IPS-20b (cell line): Measurements from ENCODE around the gene GSG1L.

ENCODE experiments used
- H3K27ac ChIP-seq: one replicate; pipeline ENCODE4 v1.5.1; 2013; ENCODE audit warnings: low read length
- H3K27me3 ChIP-seq: 2 replicates; pipeline ENCODE4 v1.6.1; 2013; ENCODE audit warnings: mild to moderate bottlenecking, low read length, inconsistent platforms; ENCODE audit not compliant: insufficient read depth
- H3K36me3 ChIP-seq: 2 replicates; pipeline ENCODE4 v1.6.1; 2013; ENCODE audit warnings: low read depth, mild to moderate bottlenecking, inconsistent platforms, low read length, moderate library complexity; ENCODE audit not compliant: insufficient read depth
- H3K4me1 ChIP-seq: 2 replicates; pipeline ENCODE4 v1.6.1; 2013; ENCODE audit warnings: mild to moderate bottlenecking, control low read depth, inconsistent platforms, low read length, moderate library complexity; ENCODE audit not compliant: insufficient read depth
- H3K4me3 ChIP-seq: 2 replicates; pipeline ENCODE4 v1.5.1; 2013; ENCODE audit warnings: mild to moderate bottlenecking, low read length, inconsistent platforms
- H3K9ac ChIP-seq: 2 replicates; pipeline ENCODE4 v1.6.1; 2013; ENCODE audit warnings: low read depth, mild to moderate bottlenecking, inconsistent platforms, low read length, moderate library complexity
- H3K9me3 ChIP-seq: 2 replicates; pipeline ENCODE4 v1.6.1; 2013; ENCODE audit warnings: mild to moderate bottlenecking, low read depth, low read length, inconsistent platforms; ENCODE audit not compliant: insufficient read depth

Gene GSG1L

DNA sequence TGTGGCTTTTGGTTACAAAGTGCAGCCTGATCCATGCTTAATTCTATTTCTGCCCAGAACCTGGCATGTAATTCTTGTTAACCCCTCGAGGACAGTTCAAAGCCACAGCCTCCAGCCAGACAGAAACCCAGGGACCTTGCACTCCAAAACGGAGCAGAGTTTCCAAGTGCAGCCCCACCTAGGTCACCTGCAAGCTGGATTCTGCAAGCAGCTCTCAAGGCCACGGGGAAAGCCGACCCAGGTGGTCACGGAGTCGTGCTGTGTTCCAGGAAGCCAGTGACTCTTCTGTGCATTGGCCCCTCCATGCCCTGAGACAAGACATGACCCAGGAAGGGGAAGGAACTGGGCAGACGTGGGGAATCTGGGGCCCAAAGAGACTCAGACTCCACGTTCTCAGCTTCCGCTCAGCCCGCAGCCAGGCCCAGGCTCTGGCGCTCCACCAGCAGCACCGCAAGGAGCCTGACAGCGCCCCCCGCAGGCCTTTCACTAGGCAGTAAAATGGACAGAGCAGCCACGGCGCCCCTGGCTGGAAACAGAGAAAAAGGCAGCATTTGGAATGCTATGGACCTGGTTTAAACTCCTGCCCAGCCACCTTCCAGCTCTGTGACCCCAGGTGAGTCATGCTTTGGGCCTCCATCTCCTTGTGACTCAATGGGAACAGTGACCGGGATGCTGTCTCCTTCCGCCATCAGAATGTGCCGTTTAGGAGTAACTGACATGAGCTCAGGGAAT is 27.3 kb upstream of the GSG1L start:
- Histone ChIP-seq H3K4me3 (no peak overlapping the region), H3K36me3 (peaks cover 1% of the 10 kb centered on the region; the same call in 1 of the 2 replicates), H3K9me3 (no peaks in the 10 kb centered on the region), H3K4me1 (peaks cover 18% of the 10 kb centered on the region), H3K27me3 (no peaks in the 10 kb centered on the region), H3K27ac (no peak overlapping the region), H3K9ac (no peak overlapping the region)

DNA sequence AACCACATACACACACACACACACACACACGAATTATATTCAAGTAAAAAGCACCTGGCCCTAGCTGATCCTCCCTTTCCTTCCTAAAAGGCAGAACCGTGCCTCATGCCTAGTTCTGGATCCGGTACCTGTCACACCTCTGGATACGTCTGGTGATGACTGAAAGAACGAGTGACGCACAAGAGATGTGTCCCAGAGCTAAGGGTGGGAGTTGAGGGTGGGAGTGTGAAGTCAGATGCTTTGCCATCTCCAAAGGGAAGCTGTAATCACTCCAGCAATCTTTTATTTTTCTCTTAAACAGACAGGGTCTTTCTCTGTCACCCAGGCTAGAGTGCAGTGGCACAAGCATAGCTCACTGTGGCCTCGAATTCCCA is 26.5 kb upstream of the GSG1L start:
- Histone ChIP-seq H3K27ac (no peak overlapping the region), H3K9me3 (no peaks in the 10 kb centered on the region), H3K4me3 (no peak overlapping the region), H3K36me3 (no peaks in the 10 kb centered on the region), H3K4me1 (peaks cover 18% of the 10 kb centered on the region), H3K27me3 (no peaks in the 10 kb centered on the region), H3K9ac (no peak overlapping the region)

DNA sequence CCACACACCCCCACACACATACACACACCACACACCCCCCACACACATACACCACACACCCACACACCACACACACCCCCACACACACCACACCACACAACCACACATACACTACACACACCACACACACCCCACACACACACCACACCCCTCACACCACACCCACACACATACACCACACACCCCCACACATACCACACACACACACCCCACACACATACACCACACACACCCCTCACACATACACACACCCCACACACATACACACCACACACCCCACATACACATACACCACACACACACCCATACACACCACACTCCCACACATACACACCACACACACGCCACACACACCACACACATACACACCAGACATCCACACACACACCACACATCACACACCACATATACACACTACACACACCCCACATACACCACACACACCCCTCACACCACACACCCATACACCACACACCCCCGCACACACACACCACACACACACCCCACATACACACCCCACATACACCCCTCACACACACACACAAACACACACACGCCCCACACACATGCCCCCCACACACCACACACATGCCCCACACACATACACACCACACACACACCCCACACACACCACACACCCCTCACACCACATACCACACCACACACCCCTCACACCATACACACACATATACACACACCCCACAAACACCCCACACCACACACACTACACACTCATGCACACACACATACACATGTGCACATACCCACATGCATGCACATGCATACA is 25.9 kb upstream of the GSG1L start:
- peaks cover 18% of the 10 kb centered on the region for H3K4me1 ChIP-seq
- no peak overlapping the region for H3K27ac ChIP-seq
- no peak overlapping the region for H3K4me3 ChIP-seq
- H3K9me3 ChIP-seq: no peaks in the 10 kb centered on the region
- no peak overlapping the region for H3K9ac ChIP-seq
- no peaks in the 10 kb centered on the region for H3K27me3 ChIP-seq
- no peaks in the 10 kb centered on the region for H3K36me3 ChIP-seq

DNA sequence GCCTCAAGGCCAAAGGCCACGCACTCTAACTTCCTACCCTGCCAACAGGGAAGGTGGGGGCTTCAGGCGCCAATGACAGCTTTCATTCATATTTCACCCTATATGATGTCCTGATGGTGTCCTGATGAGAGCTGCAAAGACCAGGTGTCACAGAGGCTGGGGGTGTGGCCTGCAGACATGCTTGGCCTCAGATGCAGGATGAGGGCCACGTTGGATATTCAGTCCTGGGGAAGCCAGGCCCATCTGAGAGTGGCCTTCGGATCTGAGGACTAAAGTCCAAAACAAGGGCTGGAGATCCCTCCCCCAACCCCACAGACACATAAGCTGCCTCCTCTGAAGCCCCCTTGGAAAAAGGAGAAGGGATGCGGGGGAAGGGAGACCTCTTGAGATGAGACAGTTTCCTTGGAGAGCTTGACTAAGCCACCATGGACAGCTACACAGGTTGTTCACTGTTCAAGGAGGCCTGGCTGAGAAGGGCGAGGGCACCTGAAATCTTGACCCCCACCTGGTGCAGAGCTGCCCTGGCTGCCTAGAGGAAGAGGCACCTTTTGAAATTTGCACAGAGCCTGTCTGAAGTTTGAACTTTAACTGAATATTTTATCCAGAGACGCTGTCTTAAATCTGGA is 24.3 kb upstream of the GSG1L start:
- Histone ChIP-seq H3K4me3 (no peak overlapping the region), H3K27me3 (no peaks in the 10 kb centered on the region), H3K27ac (no peak overlapping the region), H3K9ac (no peak overlapping the region), H3K36me3 (no peaks in the 10 kb centered on the region), H3K4me1 (peaks cover 8% of the 10 kb centered on the region), H3K9me3 (no peaks in the 10 kb centered on the region)

DNA sequence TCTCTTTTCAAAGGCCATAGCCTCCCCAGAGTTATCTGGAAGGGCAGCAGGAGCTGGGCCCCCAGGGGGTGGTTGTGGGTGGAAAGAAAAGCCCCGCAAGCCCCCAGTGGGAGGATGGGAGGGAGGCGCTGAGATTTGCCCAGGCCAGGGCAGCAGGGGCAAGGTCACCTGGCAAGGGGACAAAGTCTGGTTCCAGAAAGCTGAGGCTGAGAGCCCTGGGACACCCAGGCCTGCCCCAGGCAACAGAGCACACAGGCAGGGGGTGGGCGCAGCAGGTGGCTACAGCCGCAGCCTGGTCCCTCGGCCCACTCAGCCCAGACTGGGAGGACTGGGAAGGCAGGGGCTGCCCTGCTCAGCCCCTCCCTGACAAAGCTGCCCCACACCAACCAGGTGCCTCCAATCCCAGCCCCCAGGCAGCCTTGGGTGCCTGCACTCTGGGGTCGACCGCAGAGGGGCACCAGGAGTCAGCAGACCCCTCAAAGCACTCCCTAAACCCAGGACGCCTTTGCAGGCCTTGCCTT is 23.7 kb upstream of the GSG1L start:
- H3K4me1 ChIP-seq: peaks cover 8% of the 10 kb centered on the region; the same call in 1 of the 2 replicates
- no peak overlapping the region for H3K27ac ChIP-seq
- no peaks in the 10 kb centered on the region for H3K27me3 ChIP-seq
- H3K36me3 ChIP-seq: no peaks in the 10 kb centered on the region
- H3K9ac ChIP-seq: no peak overlapping the region
- H3K4me3 ChIP-seq: no peak overlapping the region
- no peaks in the 10 kb centered on the region for H3K9me3 ChIP-seq

DNA sequence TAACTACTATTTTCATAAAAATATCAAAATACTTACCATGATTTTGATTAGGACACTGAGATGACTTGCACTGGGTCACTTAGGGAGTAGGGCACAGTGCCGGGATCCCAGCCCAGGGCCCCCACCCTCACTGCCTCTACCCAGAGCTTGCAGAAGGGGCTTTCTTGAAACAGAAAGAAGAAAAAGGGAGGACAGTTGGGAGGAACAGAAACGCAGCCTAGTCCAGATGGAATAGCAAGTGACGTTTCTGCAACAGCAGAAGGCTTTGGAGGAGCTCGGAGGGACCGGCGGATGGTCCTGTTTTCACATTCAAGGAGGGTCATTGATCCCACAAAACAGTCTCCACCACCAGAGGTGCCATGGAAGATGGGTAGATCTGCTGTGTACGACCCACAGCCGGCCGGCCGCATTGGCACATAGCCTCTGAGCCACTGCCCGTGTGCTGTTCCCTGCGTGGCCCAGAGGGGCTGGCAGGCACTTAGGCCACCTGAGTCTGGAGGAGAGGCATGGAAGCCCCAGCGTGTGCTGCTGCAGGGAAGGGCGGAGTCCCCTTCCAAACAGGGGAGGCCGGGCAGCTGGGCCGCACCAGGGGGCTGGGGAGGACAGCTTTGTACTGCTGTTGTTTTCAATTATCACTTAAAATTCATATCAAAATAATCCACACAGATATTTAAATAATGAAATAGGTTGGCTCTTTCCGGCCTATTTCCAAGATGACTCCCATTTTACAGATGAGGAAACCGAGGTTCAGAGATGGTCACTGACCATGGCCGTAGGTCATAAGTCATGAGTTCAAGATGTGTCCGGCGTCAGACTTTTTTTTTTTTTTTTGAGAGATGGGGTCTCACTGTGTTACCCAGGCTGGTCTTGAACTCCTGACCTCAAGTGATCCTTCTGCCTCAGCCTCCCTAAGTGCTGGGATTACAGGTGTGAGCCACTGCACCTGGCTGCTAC is 22.9 kb upstream of the GSG1L start:
- H3K36me3 ChIP-seq: no peaks in the 10 kb centered on the region
- H3K27ac ChIP-seq: no peak overlapping the region
- no peaks in the 10 kb centered on the region for H3K27me3 ChIP-seq
- no peaks in the 10 kb centered on the region for H3K9me3 ChIP-seq
- no peak overlapping the region for H3K4me3 ChIP-seq
- 0 out of 2 replicates have a peak, but pooled peaks cover 2% of the 10 kb centered on the region for H3K4me1 ChIP-seq
- no peak overlapping the region for H3K9ac ChIP-seq

DNA sequence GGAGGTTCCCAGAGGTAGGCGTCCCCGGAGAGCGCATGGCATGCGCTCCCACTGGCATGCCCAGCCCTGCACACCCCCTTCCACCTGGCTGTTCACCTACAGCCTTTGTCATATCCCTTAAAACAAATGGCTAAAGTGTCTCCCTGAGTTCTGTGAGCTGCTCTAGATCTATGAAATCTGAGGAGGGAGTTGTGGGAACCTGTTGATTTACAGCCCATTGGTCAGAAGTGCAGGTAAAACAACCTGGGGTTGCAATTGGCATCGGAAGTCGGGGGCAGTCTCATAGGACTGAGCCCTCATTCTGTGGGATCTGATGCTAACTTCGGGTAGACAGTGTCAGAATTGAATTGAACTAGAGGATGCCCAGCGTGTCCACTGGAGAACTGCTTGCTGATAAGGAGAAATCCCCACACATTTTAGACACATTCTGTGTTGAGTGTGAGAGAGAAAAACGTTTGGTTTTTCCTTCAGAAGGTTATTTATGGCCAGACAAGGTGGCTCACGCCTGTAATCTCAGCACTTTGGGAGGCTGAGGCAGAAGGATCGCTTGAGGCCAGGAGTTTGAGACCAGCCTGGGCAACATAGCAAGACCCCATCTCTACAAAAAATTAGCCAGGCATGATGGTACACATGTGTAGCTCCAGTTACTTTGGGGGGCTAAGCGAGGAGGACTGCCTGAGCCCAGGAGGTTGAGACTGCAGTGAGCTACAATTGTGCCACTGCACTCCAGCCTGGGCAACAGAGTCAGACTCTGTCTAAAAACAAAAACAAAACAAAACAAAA is 22.1 kb upstream of the GSG1L start:
- Histone ChIP-seq H3K9me3 (no peaks in the 10 kb centered on the region), H3K4me1 (no peaks in the 10 kb centered on the region), H3K4me3 (no peak overlapping the region), H3K36me3 (no peaks in the 10 kb centered on the region), H3K27ac (no peak overlapping the region), H3K27me3 (no peaks in the 10 kb centered on the region), H3K9ac (no peak overlapping the region)

DNA sequence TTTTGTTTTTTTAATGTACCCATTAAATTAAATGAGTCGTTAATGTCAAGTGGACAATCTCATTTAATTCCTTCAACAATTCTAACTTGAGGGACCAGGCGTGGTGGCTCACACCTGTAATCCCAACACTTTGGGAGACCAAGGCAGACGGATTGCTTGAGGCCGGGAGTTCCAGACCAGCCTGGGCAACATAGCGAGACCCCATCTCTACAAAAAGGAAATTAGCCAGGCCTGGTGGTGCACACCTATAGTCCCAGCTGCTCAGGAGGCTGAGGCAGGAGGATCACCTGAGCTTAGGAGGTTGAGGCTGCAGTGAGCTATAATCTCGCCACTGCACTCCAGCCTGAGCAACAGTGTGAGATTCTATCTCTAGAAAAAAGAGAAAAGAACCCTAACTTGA is 20.7 kb upstream of the GSG1L start:
- H3K4me1 ChIP-seq: no peaks in the 10 kb centered on the region

DNA sequence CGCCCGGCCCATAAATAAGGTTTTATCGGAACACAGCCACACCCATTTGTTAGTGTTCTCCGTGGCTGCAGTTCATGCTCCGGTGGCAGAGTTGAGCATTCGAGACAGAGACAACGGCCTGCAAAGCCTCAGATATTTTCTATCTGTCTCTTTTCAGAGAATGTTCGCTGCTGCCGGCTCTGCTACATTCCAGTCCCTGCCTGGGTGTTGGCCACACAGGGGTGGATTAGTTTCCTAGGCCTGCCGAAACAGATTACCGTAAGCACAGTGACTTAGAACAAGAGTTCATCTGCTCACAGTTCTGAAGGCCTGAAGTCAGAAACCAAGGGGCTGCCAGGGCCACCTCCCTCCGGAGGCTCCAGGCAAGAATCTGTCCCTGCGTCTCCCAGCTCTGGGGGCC is 19.1 kb upstream of the GSG1L start:
- Histone ChIP-seq H3K36me3 (no peaks in the 10 kb centered on the region), H3K4me3 (no peak overlapping the region), H3K9me3 (no peaks in the 10 kb centered on the region), H3K27me3 (no peaks in the 10 kb centered on the region), H3K9ac (no peak overlapping the region; the same call in 1 of the 2 replicates), H3K4me1 (no peaks in the 10 kb centered on the region), H3K27ac (no peak overlapping the region)

More for the DNA sequence above, 20.7 kb upstream of the GSG1L start:
- H3K36me3 ChIP-seq: no peaks in the 10 kb centered on the region
- H3K27ac ChIP-seq: no peak overlapping the region
- no peaks in the 10 kb centered on the region for H3K27me3 ChIP-seq
- no peak overlapping the region for H3K9ac ChIP-seq
- H3K9me3 ChIP-seq: no peaks in the 10 kb centered on the region
- H3K4me3 ChIP-seq: no peak overlapping the region

DNA sequence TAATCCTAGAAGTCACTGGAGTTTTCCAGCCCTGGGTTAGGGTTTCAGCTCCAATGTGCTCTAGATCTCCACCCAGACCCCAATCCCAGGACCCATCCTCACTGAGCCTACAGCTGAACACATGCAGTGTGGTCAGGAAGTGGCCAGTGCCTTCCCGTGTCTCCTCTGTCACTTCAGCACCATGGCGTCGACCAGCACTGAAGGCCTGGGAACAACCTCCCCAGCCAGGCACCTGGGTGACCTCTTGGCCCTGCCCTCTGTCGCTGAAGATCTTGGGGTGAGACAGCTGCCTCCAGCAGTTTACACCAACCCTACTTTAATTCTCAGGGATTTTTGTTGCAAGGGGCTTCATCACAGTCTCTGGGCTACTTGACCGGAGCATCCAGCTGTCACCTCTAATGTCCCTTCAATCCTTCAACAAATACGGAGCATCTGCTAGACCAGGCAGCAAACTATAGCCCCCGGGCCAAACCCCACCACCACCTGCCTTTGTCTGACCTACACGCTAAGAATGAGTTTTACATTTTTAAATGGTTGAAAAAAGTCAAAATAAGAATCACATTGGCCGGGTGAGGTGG is 18.0 kb upstream of the GSG1L start:
- Histone ChIP-seq H3K27me3 (no peaks in the 10 kb centered on the region), H3K4me1 (no peaks in the 10 kb centered on the region), H3K4me3 (no peak overlapping the region), H3K36me3 (no peaks in the 10 kb centered on the region), H3K9me3 (no peaks in the 10 kb centered on the region), H3K9ac (no peak overlapping the region), H3K27ac (no peak overlapping the region)
